K562 (cell line): ENCODE data around the gene FCHO2. TPM values are rescaled to one million over a fixed set of nuclear protein-coding genes. Genes with fewer than 3 reads are reported as not detected.
A peak's percentile ranks its signal among the peaks of the same experiment; 100 is the strongest.

Source experiments
- ATAC-seq: fragments of 200-7000 bp; cut with Tn5 transposase; 3 replicates; pipeline ENCODE4 v1.9.1; 2020; ENCODE audit warnings: moderate library complexity
- BruUV-seq: library from RNA; stranded (reverse); fragments of 400-500 nt; replicated peaks from 2 replicates; lab custom pipeline; 2021; lab: Mats Ljungman, UMichigan
- CTCF ChIA-PET: fragments of 300-600 bp; formaldehyde crosslinking; extraction: SDS; loops from one replicate; lab custom pipeline; 2021; ENCODE audit warnings: low intra/inter-chr PET ratio; lab: Yijun Ruan, JAX
- POLR2A ChIA-PET: fragments of 300-600, 350-650 bp; sonication (Branson Sonifier 250); formaldehyde crosslinking; extraction: SDS; loops from one replicate; lab custom pipeline; 2021; ENCODE audit warnings: antibody characterized with exemption, inconsistent platforms; lab: Yijun Ruan, JAX
- DNase-seq, 4 experiments: peaks; one replicate each; pipeline versions ENCODE4 v3.0.0 to v3.0.0-alpha.2; 2011 to 2018; ENCODE audit warnings: low spot score in 3 of 4, mixed read lengths in 3 of 4; ENCODE audit errors: extremely low read depth in 1 of 4
- FAIRE-seq: peaks from 2 replicates; lab custom pipeline; 2011; peaks lifted over from hg19 to GRCh38; lab: Jason Lieb, UNC
- H2AFZ ChIP-seq: 2 replicates; pipeline ENCODE4 v1.6.0; 2011; ENCODE audit warnings: low read depth, low read length, control low read depth, inconsistent platforms
- H3K27ac ChIP-seq: fragments of 200-600 bp; 3 replicates; pipeline ENCODE4 v1.8.0; 2011; ENCODE audit warnings: low read depth, mild to moderate bottlenecking, control low read depth, inconsistent platforms, low read length, moderate library complexity, mixed read lengths; ENCODE audit errors: extremely low read depth
- H3K27me3 ChIP-seq, 2 experiments: fragments of 300-600 bp in 1 of 2; 2 replicates in 1 of 2; 3 replicates in 1 of 2; pipeline versions ENCODE4 v1.6.0 to v1.8.0; 2011; ENCODE audit warnings: inconsistent platforms in 2 of 2, low read length in 2 of 2, mild to moderate bottlenecking in 1 of 2, mixed read lengths in 1 of 2, moderate library complexity in 1 of 2; ENCODE audit not compliant: control insufficient read depth in 2 of 2, insufficient read depth in 2 of 2
- H3K36me3 ChIP-seq: fragments of 300-600 bp; 3 replicates; pipeline ENCODE4 v1.8.0; 2011; ENCODE audit warnings: mild to moderate bottlenecking, low read length, inconsistent platforms; ENCODE audit not compliant: control insufficient read depth, insufficient read depth
- H3K4me1 ChIP-seq, 2 experiments: fragments of 200-600 bp in 1 of 2; replicated peaks in 1 of 2; 2 replicates in 1 of 2; 3 replicates in 1 of 2; pipeline versions ENCODE4 v1.5.1 to v1.8.0; 2011; ENCODE audit warnings: inconsistent platforms in 2 of 2, low read length in 2 of 2, mild to moderate bottlenecking in 1 of 2, mixed read lengths in 1 of 2, moderate library complexity in 1 of 2; ENCODE audit not compliant: control insufficient read depth in 2 of 2, insufficient read depth in 2 of 2
- H3K4me2 ChIP-seq: 2 replicates; pipeline ENCODE4 v1.6.1; 2011; ENCODE audit warnings: low read length, control low read depth, inconsistent platforms, mixed read lengths; ENCODE audit not compliant: insufficient read depth
- H3K4me3 ChIP-seq: fragments of 200-600 bp; sonication (generic), shearing (Covaris generic); 2 replicates; pipeline ENCODE4 v1.5.1; 2016; ENCODE audit warnings: control low read depth, inconsistent platforms
- H3K79me2 ChIP-seq: fragments of 200-600 bp; 3 replicates; pipeline ENCODE4 v1.8.0; 2011; ENCODE audit warnings: low read length, inconsistent platforms; ENCODE audit not compliant: control insufficient read depth, insufficient read depth
- H3K9ac ChIP-seq, 2 experiments: 2 replicates each; pipeline versions ENCODE4 v1.6.0 to v1.6.1; 2011; ENCODE audit warnings: low read depth in 2 of 2, low read length in 2 of 2, control low read depth in 1 of 2, inconsistent platforms in 1 of 2, mild to moderate bottlenecking in 1 of 2, mixed read lengths in 1 of 2; ENCODE audit not compliant: insufficient read depth in 1 of 2
- H3K9me1 ChIP-seq: one replicate; pipeline ENCODE4 v1.6.0; 2011; ENCODE audit warnings: inconsistent platforms, mild to moderate bottlenecking, low read length, moderate library complexity; ENCODE audit not compliant: control insufficient read depth, insufficient read depth
- H3K9me3 ChIP-seq: replicated peaks from 2 replicates; pipeline ENCODE4 v1.5.1; 2011; ENCODE audit warnings: low read depth, low read length, inconsistent platforms; ENCODE audit not compliant: control insufficient read depth, insufficient read depth
- H4K20me1 ChIP-seq: replicated peaks from 2 replicates; pipeline ENCODE4 v1.6.1; 2011; ENCODE audit warnings: low read length, inconsistent platforms, mixed read lengths; ENCODE audit not compliant: control insufficient read depth, insufficient read depth
- ARNT ChIP-seq, 2 experiments: fragments of 450-650 bp; IDR thresholded peaks; 2 replicates each; pipeline ENCODE4 v1.6.1; 2016; ENCODE audit warnings: mild to moderate bottlenecking in 1 of 2
- BMI1 ChIP-seq: fragments of 150-350 bp; IDR thresholded peaks from 2 replicates; pipeline ENCODE4 v1.6.1; 2014; ENCODE audit warnings: low read length
- CC2D1A ChIP-seq: fragments of 450-650 bp; IDR thresholded peaks from 2 replicates; pipeline ENCODE4 v1.6.1; 2017; ENCODE audit warnings: mild to moderate bottlenecking
- CUX1 ChIP-seq: fragments of 200-800 bp; sonication (Bioruptor generic); IDR thresholded peaks from 2 replicates; pipeline ENCODE4 v1.6.1; 2016; ENCODE audit warnings: missing genetic modification characterization, missing compliant biosample characterization
- DDX20 ChIP-seq: fragments of 450-650 bp; IDR thresholded peaks from 2 replicates; pipeline ENCODE4 v1.6.1; 2016; ENCODE audit warnings: missing genetic modification characterization, low read depth, mild to moderate bottlenecking, missing compliant biosample characterization, moderate library complexity
- FOSL1 ChIP-seq: fragments of 200-800 bp; sonication (Bioruptor generic); conservative IDR thresholded peaks from 2 replicates; pipeline ENCODE4 v1.6.1; 2016; ENCODE audit warnings: missing genetic modification characterization, missing compliant biosample characterization
- HDAC1 ChIP-seq, 2 experiments: fragments of 450-650 bp; IDR thresholded peaks; 2 replicates each; pipeline ENCODE4 v1.6.1; 2016 to 2017; ENCODE audit warnings: inconsistent platforms in 1 of 2, mild to moderate bottlenecking in 1 of 2, moderate library complexity in 1 of 2
- KDM2B ChIP-seq: fragments of 250-450 bp; sonication (Bioruptor Pico); IDR thresholded peaks from 2 replicates; pipeline ENCODE4 v1.8.0; 2021; ENCODE audit warnings: mild to moderate bottlenecking, moderate library complexity
- NFATC3 ChIP-seq: fragments of 450-650 bp; IDR thresholded peaks from 2 replicates; pipeline ENCODE4 v1.6.1; 2017; ENCODE audit warnings: mild to moderate bottlenecking
- PTRF ChIP-seq: fragments of 450-650 bp; IDR thresholded peaks from 2 replicates; pipeline ENCODE4 v1.6.1; 2016; ENCODE audit warnings: mild to moderate bottlenecking, missing genetic modification characterization, missing compliant biosample characterization
- ZKSCAN8 ChIP-seq: fragments of 200-800 bp; sonication (Bioruptor generic); IDR thresholded peaks from 2 replicates; pipeline ENCODE4 v1.6.1; 2016; ENCODE audit warnings: missing genetic modification characterization, missing compliant biosample characterization
- ZNF584 ChIP-seq: fragments of 200-800 bp; sonication (Bioruptor generic); IDR thresholded peaks from 2 replicates; pipeline ENCODE4 v1.6.1; 2016; ENCODE audit warnings: low read depth, mild to moderate bottlenecking, missing genetic modification characterization, missing compliant biosample characterization
- ZNF609 ChIP-seq: sonication (generic); formaldehyde crosslinking; IDR thresholded peaks from 2 replicates; pipeline ENCODE4 v1.8.1; 2023; ENCODE audit warnings: missing genetic modification reagents, mild to moderate bottlenecking, borderline replicate concordance
- WGBS: fragments of 100-300 bp; shearing (Covaris generic); methylation state at CpG from one replicate; pipeline ENCODE4 v1.1.6; 2016; ENCODE audit warnings: low coverage, mixed read lengths; ENCODE audit not compliant: insufficient coverage; ENCODE audit errors: missing lambda C conversion rate; 5-methylcytosine and 5-hydroxymethylcytosine counted together
- in situ Hi-C: fragments of 300-500 bp; cut with MboI; formaldehyde crosslinking; loops from 4 replicates; pipeline ENCODE4 v1.15.0; 2018; ENCODE audit warnings: inconsistent platforms, mixed read lengths
- intact Hi-C: fragments of 100-400 bp; cut with micrococcal nuclease; formaldehyde crosslinking; loops from 2 replicates; pipeline ENCODE4 v1.14.2; 2022
- polyA plus RNA-seq, 8 experiments: library from polyadenylated mRNA; depleted of rRNA in 4 of 8; stranded (reverse) in 5 of 8; unstranded in 3 of 8; fragments of >200 nt; fragmentation: Nextera tagmentation in 2 of 8; fragmentation: Illumina TruSeq in 1 of 8; extraction: Ambion mirVana in 2 of 8; extraction: Trizol in 1 of 8; gene quantifications; 2 replicates each; pipeline versions ENCODE4 v1.2.1 to v1.2.3, GENCODE V29; 2011 to 2014; ENCODE audit warnings: inconsistent platforms in 1 of 8, missing spikeins in 1 of 8
- total RNA-seq, 7 experiments: library from RNA; depleted of rRNA in 6 of 7; stranded (reverse); fragments of >200 nt in 6 of 7; fragmentation: Illumina TruSeq in 2 of 7; extraction: Trizol in 2 of 7; gene quantifications; 2 replicates each; pipeline versions ENCODE4 v1.2.1 to v1.2.3, GENCODE V29; 2011 to 2021; ENCODE audit warnings: low replicate concordance in 1 of 7

The FCHO2 gene
- total and polyA plus RNA-seq, 9 of the 15 experiments (the other 6 are each of a cell fraction or from before 2014, with no cell fraction given): 4.4 to 13.4 (median 8.3) TPM

- CTCF ChIA-PET: no interaction called here
- no peaks in the 10 kb centered on the region for H3K36me3 ChIP-seq
- intact Hi-C loops (no loop called here), in situ Hi-C loops (no loop called here)
- H3K27me3 ChIP-seq: no peaks in the 10 kb centered on the region
- H3K4me2 ChIP-seq: no peak overlapping the region
- BruUV-seq: no TSS peak
- no peaks in the 10 kb centered on the region for H3K9me1 ChIP-seq
- H3K4me1 ChIP-seq: peaks cover 4 to 9% of the 10 kb centered on the region in 2 experiments; a peak in 3 of 5 replicates
- H3K9ac ChIP-seq: no peak overlapping the region
- peak overlapping the region; percentile 66 for H2AFZ ChIP-seq
- H3K4me3 ChIP-seq: no peak overlapping the region
- no peak for DNase-seq
- 39% methylated on average over 4 of the region's 4 CpGs for WGBS
- H3K27ac ChIP-seq: no peak overlapping the region
- no peaks in the 10 kb centered on the region for H3K79me2 ChIP-seq
- POLR2A ChIA-PET: no interaction called here
- ATAC-seq: peak; percentile 31; the same call in 1 of the 3 replicates
- FAIRE-seq: no peak
- H4K20me1 ChIP-seq: no peaks in the 10 kb centered on the region
- H3K9me3 ChIP-seq: no peaks in the 10 kb centered on the region
- no peak for TF ChIP-seq CUX1 (CRISPR knock-in tag)
- TF ChIP-seq PTRF: no peak
- no peak for TF ChIP-seq ZNF584 (CRISPR knock-in tag)
- TF ChIP-seq BMI1: no peak
- no peak for TF ChIP-seq HDAC1 (IDR thresholded peaks at IDR 0.05)
- no peak for TF ChIP-seq ZKSCAN8 (CRISPR knock-in tag)
- no peak for TF ChIP-seq ZNF609 (CRISPR knock-in tag)
- no peak for TF ChIP-seq ARNT (IDR thresholded peaks at IDR 0.05)
- TF ChIP-seq KDM2B (CRISPR knock-in tag): no peak
- no peak for TF ChIP-seq CC2D1A
- TF ChIP-seq FOSL1 (tag): no peak
- no peak for TF ChIP-seq NFATC3
- TF ChIP-seq DDX20: no peak
Measured at GRCh38 chr5:72936893-72937292, 18.9 kb upstream of the FCHO2 start.
